Mesothelial cell of epicardium (in vitro differentiated cells): ENCODE data around the gene COPS9. TPM values are rescaled to one million over a fixed set of nuclear protein-coding genes. Genes with fewer than 3 reads are reported as not detected.

Experiments used
- DNase-seq, 2 experiments: peaks; one replicate each; pipeline ENCODE4 v3.0.0; 2021; ENCODE audit warnings: low spot score in 2 of 2; ENCODE audit not compliant: unreplicated experiment in 2 of 2
- H3K27ac Mint-ChIP-seq: 2 replicates; pipeline ENCODE4 v1.8.0; 2021; ENCODE audit warnings: mixed read lengths
- H3K27me3 Mint-ChIP-seq: 2 replicates; pipeline ENCODE4 v1.8.0; 2021; ENCODE audit warnings: low read depth, mixed read lengths
- H3K36me3 Mint-ChIP-seq: 2 replicates; pipeline ENCODE4 v1.8.0; 2021; ENCODE audit warnings: mixed read lengths
- H3K4me1 Mint-ChIP-seq: 2 replicates; pipeline ENCODE4 v1.8.0; 2021; ENCODE audit warnings: mixed read lengths
- H3K4me3 Mint-ChIP-seq: 2 replicates; pipeline ENCODE4 v1.8.0; 2021; ENCODE audit warnings: mild to moderate bottlenecking, moderate library complexity, mixed read lengths
- H3K9me3 Mint-ChIP-seq: 2 replicates; pipeline ENCODE4 v1.8.0; 2021; ENCODE audit warnings: mixed read lengths
- CTCF ChIP-seq: fragments of 200-600 bp; sonication (generic); IDR thresholded peaks from one replicate; pipeline ENCODE4 v1.5.0; 2021; ENCODE audit warnings: antibody characterized with exemption; ENCODE audit not compliant: unreplicated experiment
- total RNA-seq: library from RNA; stranded (reverse); gene quantifications from 3 replicates; pipeline ENCODE4 v1.2.1, GENCODE V29; 2021

The COPS9 gene
- total RNA-seq, 1 donor from 2014 or later: 93.6 TPM

GRCh38 chr2:240106765-240107476 is 29.2 kb downstream of the COPS9 start:
- Mint-ChIP-seq H3K4me3 (no peak overlapping the region), H3K4me1 (no peaks in the 10 kb centered on the region), H3K9me3 (no peaks in the 10 kb centered on the region), H3K27ac (no peak overlapping the region), H3K36me3 (no peaks in the 10 kb centered on the region), H3K27me3 (peaks cover 57% of the 10 kb centered on the region)
- DNase-seq: no peak
- TF ChIP-seq CTCF: no peak

GRCh38 chr2:240105982-240106381 is 30.1 kb downstream of the COPS9 start:
- no peak overlapping the region for H3K27ac Mint-ChIP-seq

GRCh38 chr2:240103136-240103535 is 33.0 kb downstream of the COPS9 start:
- H3K27me3 Mint-ChIP-seq: peaks cover 71% of the 10 kb centered on the region
- H3K4me1 Mint-ChIP-seq: no peaks in the 10 kb centered on the region
- no peak overlapping the region for H3K27ac Mint-ChIP-seq
- no peak for TF ChIP-seq CTCF
- no peak for DNase-seq
- no peak overlapping the region for H3K4me3 Mint-ChIP-seq
- H3K9me3 Mint-ChIP-seq: peaks cover 32% of the 10 kb centered on the region
- H3K36me3 Mint-ChIP-seq: no peaks in the 10 kb centered on the region

More at GRCh38 chr2:240105982-240106381, 30.1 kb downstream of the COPS9 start:
- H3K36me3 Mint-ChIP-seq: no peaks in the 10 kb centered on the region
- no peak overlapping the region for H3K4me3 Mint-ChIP-seq
- no peak for DNase-seq
- no peak for TF ChIP-seq CTCF
- H3K4me1 Mint-ChIP-seq: no peaks in the 10 kb centered on the region
- H3K9me3 Mint-ChIP-seq: peaks cover 8% of the 10 kb centered on the region
- peaks cover 57% of the 10 kb centered on the region for H3K27me3 Mint-ChIP-seq

- no peaks in the 10 kb centered on the region for H3K4me1 Mint-ChIP-seq
- peaks cover 89% of the 10 kb centered on the region for H3K27me3 Mint-ChIP-seq
- DNase-seq: no peak
- no peak overlapping the region for H3K4me3 Mint-ChIP-seq
- TF ChIP-seq CTCF: no peak
- H3K27ac Mint-ChIP-seq: no peak overlapping the region
- peaks cover 3% of the 10 kb centered on the region for H3K36me3 Mint-ChIP-seq
- H3K9me3 Mint-ChIP-seq: peaks cover 50% of the 10 kb centered on the region
Measured at GRCh38 chr2:240098349-240098748, 37.8 kb downstream of the COPS9 start.

- DNase-seq: no peak
- Mint-ChIP-seq H3K4me1 (no peaks in the 10 kb centered on the region), H3K4me3 (no peak overlapping the region), H3K9me3 (peaks cover 56% of the 10 kb centered on the region), H3K27me3 (peaks cover 83% of the 10 kb centered on the region), H3K36me3 (peaks cover 3% of the 10 kb centered on the region), H3K27ac (no peak overlapping the region)
- TF ChIP-seq CTCF: no peak
Measured at GRCh38 chr2:240095556-240096523, 40.3 kb downstream of the COPS9 start.
